Dermis blood vessel endothelial cell (primary cell): ENCODE data around the gene ARHGAP23. TPM values are rescaled to one million over a fixed set of nuclear protein-coding genes. Genes with fewer than 3 reads are reported as not detected.

Source experiments
- DNase-seq: peaks from one replicate; pipeline ENCODE4 v3.0.0; 2010
- total RNA-seq: library from RNA; depleted of rRNA; stranded (reverse); fragments of >200 nt; gene quantifications from 2 replicates; pipeline ENCODE4 v1.2.3, GENCODE V29; 2014

ARHGAP23 gene
- total RNA-seq, 1 donor from 2014 or later, result 34.9 TPM

- no peak for DNase-seq
These were observed 15.2 kb downstream of the ARHGAP23 start for GRCh38 chr17:38443356-38444031.

DNA sequence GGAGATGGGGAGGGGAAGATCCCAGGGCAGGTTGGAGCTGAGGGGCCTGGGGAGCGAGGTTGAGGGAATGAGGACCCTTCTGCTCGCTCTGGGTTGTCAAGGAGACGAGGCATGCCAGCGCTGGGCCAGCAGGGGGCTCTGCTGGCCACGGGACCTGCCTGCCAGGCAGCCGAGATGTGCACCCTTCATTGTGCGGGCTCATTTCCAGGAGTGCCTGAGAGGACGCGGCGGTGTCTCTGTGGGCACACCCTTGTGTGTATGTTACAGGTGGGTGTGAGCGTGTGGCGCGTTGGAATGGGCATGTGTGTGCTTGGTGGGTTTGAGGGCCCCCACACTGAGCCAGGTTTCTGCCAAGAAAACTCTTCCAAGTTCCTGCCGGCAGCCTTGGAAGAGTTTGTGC lies 15.9 kb downstream of the ARHGAP23 start:
- peak; percentile 84 for DNase-seq

- peak; percentile 38 for DNase-seq
These were observed 19.3 kb downstream of the ARHGAP23 start for GRCh38 chr17:38447502-38448085.

DNA sequence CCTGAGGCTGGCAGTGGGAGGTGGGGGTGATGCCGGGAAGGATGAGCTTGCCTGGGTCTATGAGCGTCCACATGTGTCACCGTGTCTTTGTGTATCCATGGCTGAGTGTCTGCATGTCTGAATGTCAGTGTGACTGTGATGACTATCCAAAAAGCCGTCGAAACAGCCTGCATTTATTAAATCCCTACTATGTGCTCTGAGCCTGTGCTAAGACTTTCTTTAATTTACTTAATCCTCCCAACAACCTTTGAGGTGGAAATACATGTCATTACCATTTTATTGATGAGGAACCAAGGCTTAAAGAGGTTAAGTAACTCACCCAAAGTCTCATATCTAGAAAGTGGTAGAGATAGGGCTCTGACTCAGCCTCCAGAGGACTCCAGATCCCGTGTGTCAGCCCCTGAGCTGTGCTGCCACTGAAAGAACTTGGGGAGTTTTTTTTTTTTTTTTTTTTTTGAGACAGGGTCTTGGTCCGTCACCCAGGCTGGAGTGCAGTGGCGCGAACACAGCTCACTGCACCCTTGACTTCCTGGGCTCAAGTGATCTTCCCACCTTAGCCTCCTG lies 20.0 kb downstream of the ARHGAP23 start:
- DNase-seq, result peak; percentile 33

DNA sequence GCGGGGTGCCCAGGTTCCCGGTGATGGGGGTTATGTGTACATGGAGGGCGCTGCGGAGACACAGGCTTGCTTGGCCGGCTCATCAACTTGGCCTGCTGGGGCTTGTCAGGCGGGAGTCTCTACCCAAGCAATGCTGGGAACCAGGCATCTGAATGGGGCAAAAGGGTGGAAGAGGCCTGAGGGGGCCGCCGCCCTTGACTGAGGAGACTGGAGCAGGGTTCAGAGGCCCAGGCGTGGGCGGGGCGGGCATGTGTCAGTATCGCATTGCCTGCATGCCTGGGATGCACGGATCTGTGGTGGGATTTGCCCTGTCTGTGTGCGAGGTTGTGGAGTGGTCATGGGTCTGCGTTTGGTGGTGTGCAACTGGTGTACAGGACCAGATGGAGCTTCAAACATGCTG lies 21.1 kb downstream of the ARHGAP23 start:
- DNase-seq, result peak; percentile 46

DNA sequence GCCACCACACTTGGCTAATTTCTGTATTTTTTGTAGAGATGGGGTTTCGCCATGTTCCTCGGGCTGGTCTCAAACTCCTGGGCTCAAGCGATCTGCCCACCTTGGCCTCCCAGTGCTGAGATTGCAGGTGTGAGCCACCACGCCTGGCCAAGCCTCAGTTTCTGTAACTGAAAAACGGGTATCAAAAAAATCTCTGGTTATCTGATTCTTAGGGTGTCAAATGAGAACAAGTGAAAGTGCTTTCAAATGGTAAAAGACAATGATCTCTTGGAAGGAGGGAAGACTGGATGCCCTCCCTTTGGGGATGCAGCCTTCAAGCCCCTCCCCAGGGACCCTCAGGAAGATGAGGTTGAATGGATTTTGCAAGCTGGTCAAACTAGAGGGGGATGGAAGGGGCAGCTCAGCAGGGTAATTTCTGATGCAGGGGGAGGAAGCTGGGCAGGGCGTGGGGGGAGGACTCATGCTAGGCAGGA lies 22.3 kb downstream of the ARHGAP23 start:
- DNase-seq, result no peak

DNA sequence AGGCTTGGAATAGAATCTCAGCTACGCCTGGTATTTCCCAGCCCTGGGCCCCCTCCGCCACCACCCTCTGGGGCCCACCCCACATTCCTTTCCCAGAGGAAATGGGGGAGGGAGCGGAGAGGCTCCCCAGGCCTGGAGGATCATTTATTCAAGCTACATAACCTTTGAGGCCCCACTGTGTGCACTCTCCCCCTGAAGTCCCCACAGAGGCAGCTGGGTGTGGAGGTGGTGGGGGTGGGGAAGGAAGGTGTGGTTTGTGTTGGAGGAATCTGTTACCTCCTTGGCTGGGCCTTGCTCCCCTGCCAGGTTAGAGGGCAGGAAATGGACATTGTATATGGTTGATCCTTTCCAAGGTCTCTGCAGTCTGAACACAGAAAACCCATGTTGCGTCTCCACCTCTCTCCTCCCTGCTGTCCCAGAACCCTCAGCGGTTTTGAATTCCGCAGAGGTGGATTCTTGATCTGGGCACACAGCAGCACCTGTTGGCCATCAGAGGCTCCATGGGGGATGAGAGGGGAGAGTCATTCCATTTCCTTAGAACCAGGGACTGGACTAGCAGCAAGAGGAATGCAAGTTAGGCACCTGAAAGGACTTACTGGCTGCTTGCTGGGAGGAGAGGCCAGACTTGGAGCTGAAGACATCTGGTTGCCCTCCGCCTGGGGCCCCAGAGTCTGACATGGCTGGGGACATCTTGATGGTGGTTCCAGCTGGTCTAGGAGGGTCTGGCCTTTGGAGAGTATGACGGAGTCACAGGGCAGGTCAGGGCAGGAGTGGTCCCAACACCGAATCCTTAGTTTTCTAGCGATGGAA lies 23.0 kb downstream of the ARHGAP23 start:
- DNase-seq, result peak; percentile 91

DNA sequence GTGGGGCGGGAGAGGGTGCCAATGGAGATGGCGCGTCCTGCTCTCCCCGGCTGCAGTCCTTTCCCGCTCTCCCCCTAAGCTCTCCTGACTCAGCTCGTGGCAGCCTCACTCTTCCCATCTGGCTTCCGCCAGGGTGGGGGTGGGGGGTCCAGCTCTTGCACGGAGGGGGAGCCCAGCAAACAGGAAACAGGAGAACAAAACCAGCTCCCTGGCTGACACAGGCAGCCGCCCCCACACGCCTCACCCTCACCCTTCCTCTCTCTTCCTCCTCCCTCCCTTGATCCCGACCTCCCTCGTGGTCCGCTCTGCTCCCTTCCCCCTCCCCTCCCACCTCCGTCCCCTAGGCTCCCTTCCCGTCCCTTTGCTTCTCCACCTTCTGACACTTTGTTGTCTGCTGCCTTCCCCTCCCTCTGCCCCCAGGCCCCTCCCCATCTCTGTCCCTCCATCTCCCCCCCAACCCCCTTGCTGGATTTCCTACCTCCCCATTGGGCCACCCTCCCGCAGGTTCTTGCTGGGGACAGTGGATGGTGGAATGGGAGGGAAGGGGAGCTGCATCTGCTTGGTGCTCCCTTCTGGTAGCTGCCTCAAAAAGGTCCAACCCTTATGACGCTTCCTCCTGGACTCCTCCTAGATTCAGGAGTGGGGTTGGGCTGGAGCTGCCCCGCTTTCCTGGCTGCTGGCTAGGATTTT lies 23.7 kb downstream of the ARHGAP23 start:
- peak; percentile 89 for DNase-seq

GRCh38 chr17:38452719-38453118 lies 24.5 kb downstream of the ARHGAP23 start:
- DNase-seq, result peak; percentile 37

- DNase-seq, result peak; percentile 39
These were observed 25.7 kb downstream of the ARHGAP23 start for GRCh38 chr17:38453951-38454421.

DNA sequence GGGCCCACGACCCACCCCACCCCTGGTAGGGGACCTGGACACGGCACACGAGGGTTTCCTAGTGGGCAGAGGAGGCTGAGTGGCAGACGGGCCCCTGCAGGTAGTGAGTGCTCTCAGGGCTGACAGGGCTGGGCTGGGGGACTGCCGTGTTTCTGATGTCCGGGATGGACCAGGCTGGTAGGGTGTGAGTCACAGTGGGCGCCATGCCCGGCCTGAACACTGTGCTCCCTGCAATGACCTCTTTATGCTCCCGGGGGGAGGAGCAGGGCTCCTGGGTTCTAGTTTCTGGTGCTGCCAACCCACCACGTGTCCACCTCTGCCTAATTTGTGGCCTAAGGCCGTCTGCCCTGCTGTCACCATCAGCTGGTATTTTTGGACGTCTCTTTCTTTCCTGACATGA lies 26.3 kb downstream of the ARHGAP23 start:
- peak; percentile 81 for DNase-seq

DNA sequence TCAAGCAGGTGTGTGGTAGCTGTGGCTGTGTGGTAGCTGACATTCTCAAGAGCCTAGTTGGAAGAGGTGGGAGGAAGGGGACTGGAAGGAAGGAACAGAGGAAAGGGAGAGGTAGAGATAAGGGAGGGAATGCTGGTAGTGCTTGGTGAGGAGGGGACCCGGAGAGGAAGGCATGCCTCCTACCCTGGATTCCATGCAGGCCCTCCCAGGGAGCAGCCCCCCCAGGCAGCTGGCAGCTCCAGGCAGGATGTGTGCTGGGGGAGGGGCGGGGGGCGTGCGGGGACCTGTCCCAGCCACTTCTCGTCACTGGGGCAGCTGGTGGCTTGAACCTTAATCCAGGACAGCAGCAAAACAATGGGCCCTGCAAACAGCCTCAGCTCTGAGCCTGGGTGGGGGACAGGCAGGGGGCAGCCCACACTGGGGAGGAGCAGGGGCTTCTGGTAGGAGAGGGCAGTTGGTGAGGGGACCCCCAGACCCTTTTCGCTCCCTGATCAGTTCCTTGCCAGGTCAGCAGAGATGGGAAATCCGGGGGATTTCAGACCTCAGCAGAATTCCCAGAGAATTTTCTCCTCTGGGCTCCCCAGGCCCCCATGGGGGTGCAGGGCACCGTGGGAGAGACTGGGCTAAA lies 27.1 kb downstream of the ARHGAP23 start:
- peak; percentile 33 for DNase-seq

DNA sequence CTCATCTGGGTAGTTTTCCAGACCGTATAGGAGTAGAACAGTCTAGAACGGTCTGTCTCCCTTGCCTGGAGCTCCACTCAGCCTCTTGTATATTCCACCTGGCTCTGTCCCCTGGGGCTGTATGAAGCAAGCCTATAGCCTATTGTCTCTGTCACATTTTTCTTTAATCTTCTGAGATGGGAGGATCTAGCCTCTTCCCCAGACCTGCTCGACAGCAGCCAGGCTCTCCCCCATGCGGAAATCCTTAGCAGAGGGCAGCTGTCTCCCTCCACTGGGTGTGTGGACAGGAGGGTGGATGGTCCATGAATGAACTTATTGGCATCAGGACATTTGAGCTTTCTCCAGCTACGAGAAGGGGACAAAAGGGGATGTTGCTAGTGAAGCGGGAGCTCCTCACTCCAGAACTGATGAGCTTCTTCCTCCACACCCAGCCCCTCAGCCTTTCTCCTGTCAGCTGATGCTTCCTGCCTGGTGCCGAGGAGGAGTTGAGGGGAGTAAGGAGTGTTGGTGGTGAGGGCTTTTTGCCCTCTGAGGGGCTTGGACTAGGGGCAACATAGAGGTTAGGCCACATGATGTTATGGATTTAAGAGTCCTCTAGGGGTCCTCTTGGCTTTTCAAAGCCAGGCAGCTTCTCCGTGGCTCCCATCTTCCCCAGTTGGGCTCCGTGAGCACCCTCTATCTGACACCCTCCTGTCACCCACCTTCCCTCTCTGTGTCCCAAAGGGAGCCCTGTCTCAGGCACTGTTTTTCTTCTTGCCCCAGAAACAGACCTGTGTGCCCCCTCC lies 28.0 kb downstream of the ARHGAP23 start:
- DNase-seq, result peak; percentile 43

DNA sequence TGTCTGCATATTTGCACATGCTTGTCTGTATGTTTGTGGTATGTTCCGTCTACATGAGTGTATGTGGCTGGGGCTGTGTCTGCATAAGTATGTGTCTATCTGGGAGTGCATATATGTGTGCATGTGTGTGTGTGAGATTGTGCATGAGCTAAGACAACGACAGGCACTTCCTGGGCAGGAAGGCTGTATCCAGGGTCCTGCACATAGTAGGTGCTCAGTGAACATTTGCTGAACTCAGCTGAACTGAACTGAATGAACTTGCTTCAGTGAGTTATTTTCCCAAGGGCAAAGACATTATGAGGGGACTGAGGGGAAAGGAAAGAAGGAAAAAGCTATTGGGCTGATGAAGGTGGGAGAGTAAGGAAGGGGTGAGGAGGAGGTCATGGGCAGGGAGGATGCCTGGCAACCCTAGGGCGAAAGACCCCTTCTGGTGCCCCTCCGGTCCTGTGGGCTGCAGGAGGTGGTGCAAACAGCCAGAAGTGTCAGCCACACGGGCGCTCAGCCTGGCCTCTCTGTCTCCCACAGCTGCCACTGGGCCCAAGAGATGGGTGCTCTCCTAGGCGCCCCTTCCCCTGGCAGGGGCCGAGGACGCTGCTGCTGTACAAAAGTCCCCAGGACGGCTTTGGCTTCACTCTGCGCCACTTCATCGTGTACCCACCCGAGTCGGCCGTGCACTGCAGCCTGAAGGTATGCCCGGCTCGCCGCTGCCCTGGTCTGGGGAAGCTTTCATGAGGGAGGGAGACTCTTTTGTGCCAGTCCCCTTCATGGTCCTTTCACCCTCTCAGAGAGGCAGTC lies 29.5 kb downstream of the ARHGAP23 start:
- DNase-seq, result no peak

DNA sequence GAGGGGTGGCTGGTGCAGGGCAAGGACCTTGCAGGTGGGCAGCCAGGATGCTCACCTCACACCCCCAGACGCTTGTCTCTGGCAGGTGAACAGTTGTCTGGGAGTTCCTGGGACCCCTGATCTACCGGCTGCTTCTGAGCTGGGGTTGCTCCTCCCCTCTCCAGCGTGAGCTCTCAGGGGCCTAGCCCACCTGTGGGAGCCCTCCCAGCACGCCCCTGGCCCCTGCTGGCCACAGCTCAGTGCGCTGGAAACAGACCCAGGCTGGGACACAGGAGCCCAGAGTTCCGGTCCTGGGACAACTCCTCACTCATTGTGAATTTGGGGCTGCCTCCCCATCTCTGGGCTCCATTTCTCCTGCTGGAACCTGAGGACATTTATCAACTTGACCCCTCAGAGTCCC lies 30.3 kb downstream of the ARHGAP23 start:
- no peak for DNase-seq

- no peak for DNase-seq
These were observed 31.3 kb downstream of the ARHGAP23 start for GRCh38 chr17:38459567-38459966.

DNA sequence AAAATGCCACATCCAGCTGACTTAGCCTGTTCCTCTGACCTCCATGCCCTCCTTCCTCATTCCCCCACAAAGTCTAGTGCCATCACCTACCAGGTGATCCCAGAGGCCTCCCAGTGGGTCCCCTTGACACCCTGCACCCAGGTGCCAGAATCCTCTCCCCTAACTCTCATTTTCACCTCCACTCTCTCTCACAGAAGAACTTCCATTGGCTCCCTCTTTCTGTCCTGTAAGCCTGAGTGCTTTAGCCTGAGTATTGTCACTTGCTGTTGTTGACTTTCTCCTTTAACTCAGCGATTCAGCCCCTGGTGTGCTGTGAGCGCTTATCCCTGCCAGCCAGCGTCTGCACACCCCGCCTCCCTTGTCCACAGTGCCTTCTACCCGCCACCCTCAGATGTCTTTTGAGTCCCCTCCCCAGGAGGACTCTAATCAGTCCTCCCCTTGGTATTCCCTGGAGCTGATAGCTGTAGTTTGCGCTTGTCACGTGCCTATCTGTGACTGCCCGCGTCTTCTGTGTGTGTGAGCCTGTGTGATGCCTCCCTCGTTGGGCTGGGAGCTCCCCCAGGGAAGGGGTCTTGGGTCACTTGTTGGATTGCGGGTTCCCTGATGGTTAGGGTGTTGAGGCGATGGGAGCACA lies 31.9 kb downstream of the ARHGAP23 start:
- no peak for DNase-seq

DNA sequence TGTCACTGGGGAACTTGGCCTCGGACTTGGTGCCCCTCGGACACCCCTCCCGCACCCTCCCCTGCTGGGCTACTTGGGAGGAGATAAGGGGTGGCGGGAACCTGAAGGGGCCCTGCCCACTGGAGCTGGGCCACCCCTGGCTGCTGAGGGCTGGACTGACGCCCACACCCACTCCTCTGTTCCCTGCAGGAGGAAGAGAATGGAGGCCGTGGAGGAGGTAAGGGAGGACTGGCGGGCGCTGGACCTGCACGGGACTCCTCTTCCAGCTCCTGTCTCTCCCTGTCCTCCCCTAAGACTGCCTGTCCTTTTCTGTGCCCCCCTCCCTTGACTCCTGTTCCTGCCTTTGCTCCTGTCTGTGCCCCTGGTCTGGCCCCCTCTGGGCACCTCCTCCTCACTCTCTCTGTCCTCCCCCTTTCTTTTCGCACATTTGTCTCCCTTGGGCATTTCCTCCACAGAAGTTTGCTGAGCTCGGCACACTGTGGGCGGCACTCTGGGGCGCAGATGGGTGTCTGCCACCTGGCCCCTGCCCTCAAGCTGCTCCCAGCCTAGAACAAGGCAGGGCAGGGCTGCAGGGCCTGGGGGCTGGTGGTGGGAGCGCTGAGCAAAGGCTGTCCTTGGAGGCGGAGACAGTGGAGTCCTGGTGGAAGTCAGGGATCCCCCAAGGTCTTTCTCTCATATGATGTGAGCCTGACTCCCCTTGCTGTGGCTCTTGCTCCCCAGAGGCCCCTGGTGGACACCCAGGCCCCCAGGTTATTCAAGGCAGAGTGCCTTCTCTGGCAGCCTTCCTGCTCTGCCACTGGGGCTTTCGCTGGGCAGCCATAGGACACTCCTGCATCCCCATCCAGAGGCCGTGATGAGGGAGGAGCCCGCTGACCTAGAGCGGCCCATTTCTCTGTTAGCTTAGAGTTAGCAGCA lies 32.7 kb downstream of the ARHGAP23 start:
- no peak for DNase-seq

DNA sequence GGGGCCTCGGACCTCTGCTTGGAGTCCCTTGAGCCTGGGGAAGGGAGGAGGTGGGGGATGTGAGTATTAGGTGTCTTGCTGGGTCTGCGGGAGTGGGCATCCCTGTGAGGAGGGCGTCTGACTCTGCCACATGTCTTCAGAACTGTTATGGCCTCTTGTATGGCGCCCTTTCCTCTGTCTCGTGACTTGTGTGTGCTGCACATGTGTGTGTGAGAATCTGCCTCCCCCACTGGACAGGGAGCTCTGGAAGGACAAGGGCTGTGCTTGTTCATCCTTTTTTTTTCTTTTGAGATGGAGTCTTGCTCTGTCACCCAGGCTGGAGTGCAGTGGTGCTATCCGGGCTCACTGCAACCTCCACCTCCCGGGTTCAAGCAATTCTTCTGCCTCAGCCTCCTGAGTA lies 33.4 kb downstream of the ARHGAP23 start:
- DNase-seq, result no peak
